Measurements from ENCODE around the gene TBCC.
A peak's percentile ranks its signal among the peaks of the same experiment; 100 is the strongest.

The TBCC gene

DNA sequence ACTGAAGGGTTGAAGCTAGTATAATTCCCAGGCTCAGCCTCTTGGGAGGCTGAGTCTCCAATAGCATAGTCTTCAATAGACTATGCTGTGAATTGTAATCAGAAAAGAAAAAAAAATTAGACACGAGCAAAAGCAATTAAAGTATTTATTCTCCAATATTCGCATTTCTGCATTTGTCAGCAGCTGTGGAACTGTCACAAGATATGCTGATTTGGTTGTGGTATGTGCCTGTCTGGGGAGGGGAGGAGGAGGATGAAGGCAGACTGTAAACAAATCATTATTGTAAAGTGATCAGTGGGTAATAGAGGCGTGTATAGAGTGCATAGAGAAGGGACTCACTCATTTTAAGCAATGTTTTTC lies 25.8 kb upstream of the TBCC start:
- no peak for DNase-seq

GRCh38 chr6:42769836-42770235 lies 23.9 kb upstream of the TBCC start:
- no peak for DNase-seq

DNA sequence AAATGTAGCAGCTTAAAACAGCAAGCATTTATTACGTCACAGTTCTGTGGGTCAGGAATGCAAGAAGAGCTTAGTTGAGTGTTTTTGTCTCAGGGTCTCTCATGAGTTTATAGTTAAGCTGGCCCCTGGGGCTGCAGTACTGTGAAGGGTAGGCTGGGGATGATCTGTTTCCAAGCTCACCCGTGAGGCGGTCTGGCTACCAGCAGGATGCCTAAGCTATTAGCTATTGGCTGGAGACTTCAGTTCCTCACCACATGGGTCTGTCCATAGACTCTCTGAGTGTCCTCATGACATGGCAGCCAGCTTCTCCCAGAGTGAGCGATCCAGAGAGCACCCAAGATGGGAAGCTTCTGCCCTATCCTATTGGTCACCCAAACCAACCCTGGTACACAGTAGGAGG lies 23.1 kb upstream of the TBCC start:
- DNase-seq: no peak

DNA sequence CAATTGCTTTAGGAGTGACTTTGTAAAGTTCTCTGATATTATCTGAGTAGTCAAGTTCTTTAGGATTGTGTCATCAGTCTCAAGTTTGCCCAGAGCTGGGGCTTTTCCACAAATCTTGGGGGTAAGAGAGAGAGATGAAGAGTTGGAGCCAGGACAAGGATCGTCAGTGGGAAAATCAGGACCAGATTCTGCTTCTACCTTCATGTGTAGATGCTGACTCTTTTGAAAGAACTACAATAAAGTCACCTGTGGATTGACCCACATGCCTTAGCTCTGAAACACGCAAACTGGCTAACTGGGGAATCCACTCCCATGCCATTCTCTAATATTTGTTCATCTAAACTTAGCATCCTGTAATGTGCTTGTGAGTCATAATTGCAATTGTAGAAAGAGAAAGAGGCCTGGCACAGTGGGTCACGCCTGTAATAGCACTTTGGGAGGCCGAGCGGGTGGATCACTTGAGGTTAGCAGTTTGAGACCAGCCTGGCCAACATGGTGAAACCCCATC lies 20.3 kb upstream of the TBCC start:
- DNase-seq: no peak

- no peak for DNase-seq
Measured at GRCh38 chr6:42764911-42765648, 19.2 kb upstream of the TBCC start.

DNA sequence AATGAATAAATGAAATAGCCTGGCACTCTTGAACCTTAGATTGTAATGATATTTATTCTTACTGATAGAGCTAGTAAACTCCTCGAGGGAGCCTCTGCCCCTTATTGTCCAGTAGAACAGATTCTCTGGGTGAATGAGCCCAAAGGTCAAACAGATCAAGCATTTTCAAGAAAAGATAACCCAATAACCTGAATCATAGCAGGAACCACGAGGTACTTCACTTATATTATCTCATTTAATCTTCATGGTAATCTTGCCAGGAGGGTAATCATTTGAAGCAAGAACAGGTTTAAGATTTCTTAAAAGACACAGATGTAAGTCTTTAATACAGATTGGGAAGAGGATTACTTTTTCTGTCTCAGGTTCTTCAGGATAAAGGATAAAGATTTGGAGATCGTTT lies 17.0 kb upstream of the TBCC start:
- no peak for DNase-seq

- no peak for DNase-seq
Measured at GRCh38 chr6:42762426-42762859, 16.5 kb upstream of the TBCC start.

GRCh38 chr6:42761287-42762067 lies 15.6 kb upstream of the TBCC start:
- DNase-seq: no peak

GRCh38 chr6:42758756-42759430 lies 13.0 kb upstream of the TBCC start:
- DNase-seq: no peak

- peak in 15 of 56 donors; percentile 2 to 27 (median 12) for DNase-seq
Measured at GRCh38 chr6:42756722-42757121, 10.8 kb upstream of the TBCC start.

DNA sequence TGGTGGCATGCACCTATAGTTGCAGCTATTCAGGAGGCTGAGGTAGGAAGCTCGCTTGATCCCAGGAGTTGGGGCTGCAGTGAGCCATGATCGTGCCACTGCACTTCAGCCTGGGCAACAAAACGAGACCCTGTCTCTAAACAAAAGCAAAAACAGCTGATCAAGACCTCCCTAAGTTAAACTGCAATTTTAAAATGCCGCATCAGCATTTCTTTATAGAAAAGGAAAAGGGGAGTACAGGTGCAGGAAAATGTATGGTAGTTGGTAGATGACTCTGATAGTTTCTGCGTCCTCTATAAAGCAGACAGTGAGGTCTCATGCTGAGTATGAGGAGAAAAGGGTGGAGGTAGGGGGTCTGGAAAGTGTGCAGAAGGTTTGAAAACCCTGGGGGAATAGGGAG lies 8.9 kb upstream of the TBCC start:
- no peak for DNase-seq

DNA sequence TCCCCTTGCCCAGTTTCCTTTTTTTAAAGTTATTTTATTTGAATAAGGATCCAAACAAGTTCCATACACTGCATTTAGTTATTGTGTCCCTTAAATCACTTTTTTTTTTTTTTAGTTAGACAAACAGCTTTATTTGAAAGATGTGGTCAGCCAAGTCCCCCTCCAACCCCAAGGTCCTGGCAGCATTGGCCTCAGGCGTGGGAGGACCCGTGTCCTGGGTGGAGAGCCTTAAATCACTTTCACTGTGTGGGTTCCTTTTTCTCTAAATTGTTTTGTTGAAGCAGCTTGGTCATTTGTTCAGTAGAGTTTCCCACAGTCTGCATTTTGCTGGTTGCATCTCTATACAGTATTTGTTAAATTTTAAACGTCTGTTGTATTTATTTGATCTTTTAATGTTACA lies 5.2 kb upstream of the TBCC start:
- no peak for DNase-seq

GRCh38 chr6:42748203-42748898 lies 2.4 kb upstream of the TBCC start:
- DNase-seq: peak in 4 of 56 donors; percentile 3 to 4 (median 4)

DNA sequence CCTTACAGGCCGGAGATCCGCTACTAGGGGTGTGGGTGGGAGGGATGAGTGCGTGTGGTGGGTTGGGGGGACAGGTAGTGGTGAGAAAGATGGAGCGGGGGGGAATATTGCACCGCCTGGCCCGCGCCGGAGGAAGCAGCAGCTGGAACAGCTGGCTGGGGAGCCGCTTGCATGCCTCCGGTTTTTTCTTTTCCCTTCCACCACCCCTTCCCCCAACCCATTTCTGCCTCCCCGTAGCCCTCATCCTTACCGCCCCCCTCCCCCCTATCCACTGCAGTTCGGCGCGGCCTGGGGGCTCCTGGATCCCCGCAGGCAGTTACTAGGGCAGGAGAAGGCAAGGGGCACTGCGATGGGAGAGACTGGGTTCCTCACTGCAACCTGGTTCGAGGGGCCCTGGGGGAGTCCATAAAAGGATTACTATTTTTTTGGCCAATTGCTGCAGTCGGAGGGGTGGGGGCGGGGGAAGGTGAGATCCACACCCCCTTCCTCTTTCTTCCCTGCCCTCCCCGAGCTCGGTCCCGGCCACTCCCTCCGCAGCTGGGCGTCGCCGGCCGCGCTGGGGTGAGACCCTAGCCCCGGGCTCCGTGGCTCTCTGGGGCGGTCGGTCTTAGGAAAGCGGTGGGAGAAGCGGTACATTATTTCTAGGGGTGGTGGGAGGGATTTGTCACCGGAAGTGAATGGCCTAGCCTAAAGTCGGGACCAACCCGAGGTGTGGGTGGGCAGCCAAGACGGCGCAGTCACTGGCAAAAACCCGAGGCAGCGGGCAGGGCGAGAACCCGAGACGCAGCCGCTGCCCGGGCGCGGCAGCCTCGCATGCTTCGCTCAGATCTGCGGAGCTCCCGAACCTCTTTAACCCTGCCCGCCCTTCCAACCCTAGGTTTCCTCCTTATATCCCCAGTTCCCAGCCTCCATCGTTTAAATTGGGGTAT lies 824 bp upstream of the TBCC start:
- DNase-seq: peak in 54 of 56 donors; percentile 32 to 89 (median 71)

DNA sequence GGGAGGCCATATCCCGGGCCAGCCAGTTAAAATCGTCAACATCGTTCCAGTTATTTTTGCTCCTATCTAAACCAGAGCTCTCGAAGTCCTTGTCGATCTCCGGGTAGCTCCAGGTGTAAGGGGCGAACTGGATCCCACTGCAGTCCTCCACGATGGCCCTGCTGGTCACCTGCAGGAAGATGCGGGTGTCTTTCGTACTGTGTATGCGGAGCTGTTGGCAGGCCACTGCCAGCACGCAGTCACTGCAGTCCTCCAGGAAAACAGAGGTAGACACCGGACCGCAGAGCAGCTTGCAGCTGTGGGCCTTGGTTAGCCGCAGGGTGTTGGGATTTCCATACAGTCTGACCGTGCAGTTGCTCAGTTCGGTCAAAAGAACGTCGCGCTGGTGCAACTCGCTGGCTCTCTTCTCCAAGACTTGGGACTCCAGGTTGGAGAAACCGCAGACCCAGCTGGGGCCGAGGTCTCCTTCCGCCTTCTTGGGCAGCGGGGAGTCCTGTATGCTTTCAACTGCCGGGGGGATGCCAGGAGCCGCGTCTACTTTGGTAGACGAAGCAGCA lies 742 bp downstream of the TBCC start:
- peak in 26 of 56 donors; percentile 7 to 66 (median 33) for DNase-seq

GRCh38 chr6:42744351-42744893 lies 1.5 kb downstream of the TBCC start:
- DNase-seq: peak in 1 of 56 donors; percentile 7

- DNase-seq: no peak
Measured at GRCh38 chr6:42742116-42742894, 3.6 kb downstream of the TBCC start.

- DNase-seq: no peak
Measured at GRCh38 chr6:42740725-42741124, 5.2 kb downstream of the TBCC start.

GRCh38 chr6:42735976-42736375 lies 9.9 kb downstream of the TBCC start:
- no peak for DNase-seq
